Stimulated activated CD4-positive, alpha-beta T cell treated with anti-CD3 and anti-CD28 coated beads, Interleukin-4, amount 100 ng/mL, for 48 hours (primary cell): Measurements from ENCODE around the gene SEC22C.
"Not testable (repeated sequence)": the region's sequence is repeated elsewhere in the genome, so short reads cannot be mapped to it uniquely, and the experiment has no call there.

ENCODE experiments used
- DNase-seq, 2 donors: peaks; one replicate each; pipeline ENCODE4 v3.0.0-alpha.2; 2020; ENCODE audit warnings: low read depth in 2 of 2

Gene SEC22C

DNA sequence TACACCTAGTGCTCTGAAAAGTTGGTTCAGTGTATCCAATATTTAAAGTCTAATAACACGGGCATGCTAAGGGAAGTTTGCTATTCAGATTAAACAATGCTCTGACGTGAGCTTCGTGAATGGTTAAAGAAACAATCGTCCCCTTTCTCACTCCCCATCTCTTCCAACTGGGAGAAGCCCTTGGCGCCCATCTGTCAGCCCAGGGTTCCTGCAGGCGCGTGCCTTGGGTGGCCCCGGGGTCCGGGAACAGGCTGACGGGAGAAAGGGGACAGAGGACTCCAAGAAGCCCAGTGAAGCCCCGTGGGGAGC lies 413 bp downstream of the SEC22C start:
- DNase-seq, result no peak

DNA sequence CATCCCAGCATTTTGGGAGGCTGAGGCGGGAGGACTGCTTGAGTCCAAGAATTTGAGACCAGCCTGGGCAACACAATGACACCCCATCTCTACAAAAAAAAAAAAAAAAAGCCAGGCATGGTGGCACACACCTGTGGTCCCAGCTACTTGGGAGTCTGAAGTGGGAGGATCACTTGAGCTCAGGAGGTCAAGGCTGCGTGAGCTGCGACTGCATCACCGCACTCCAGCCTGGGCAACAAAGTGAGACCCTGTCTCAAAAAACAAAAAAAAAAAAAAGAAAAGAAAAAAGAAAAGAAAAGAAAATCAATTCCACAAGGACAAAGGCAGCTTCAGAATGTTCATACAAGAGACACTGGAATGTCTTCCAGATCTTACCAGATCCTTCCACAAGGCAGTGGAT lies 2.4 kb downstream of the SEC22C start:
- DNase-seq, result not testable (repeated sequence)

DNA sequence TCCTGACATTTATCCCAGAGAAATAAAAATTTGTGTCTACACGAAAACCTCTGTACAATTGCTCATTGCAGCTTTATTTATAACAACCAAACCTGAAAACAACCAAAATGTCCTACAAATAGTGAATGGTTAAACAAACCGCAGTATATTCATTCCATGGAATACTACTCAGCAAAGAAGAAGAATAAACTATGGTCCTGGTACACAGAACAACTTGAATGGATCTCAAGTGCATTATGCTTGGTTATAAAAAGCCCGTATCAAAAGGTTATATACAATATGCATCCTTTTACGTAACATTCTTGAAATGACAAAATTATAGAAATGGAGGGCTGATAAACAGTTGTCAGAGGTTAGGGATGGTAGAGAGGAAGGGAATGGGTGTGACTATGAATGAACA lies 3.7 kb downstream of the SEC22C start:
- no peak for DNase-seq

DNA sequence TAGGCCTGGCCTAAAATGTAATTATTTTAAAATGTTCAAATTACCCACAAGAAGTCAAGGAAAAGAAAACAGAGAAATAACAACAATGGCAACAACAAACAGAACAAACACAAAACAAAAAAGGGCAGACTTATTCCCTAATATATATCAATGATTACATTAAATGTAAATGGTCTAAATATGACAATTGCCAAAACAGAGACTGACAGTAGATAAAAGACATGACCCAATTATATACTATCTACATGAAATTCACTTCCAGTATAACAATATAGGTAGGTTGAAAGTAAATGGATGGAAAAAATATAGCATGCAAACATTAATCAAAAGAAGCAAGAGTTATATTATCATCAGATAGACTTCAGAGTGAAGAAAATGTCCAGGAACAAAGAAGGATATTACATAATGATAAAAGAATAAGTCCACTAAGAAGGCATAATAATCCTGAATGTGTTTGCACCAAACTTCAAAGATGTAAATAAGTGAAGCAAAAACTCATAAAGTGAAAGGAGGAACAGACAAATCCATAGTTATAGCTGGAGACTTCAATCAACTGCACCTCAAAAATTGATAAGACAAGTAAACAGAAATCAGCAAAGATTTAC lies 6.5 kb downstream of the SEC22C start:
- DNase-seq, result no peak

DNA sequence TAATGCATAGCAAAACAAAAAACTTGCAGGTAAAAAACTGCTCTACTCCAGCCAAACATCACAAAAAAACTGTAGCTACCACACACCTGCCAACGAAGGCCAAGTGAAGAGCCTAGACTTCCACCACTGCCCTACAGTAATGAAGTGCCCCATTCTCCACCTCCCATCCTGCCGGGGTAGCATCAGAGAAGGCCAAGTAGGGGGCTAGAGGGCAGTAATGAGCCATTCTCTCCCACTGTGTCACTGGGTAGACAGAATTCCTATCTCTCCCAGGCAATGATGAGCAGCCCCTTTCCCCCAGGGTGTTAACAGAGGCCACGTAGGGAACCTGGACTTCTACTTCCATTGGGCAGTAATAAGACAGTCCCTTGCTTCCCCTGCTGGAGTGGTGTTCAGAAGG lies 9.5 kb downstream of the SEC22C start:
- no peak for DNase-seq

DNA sequence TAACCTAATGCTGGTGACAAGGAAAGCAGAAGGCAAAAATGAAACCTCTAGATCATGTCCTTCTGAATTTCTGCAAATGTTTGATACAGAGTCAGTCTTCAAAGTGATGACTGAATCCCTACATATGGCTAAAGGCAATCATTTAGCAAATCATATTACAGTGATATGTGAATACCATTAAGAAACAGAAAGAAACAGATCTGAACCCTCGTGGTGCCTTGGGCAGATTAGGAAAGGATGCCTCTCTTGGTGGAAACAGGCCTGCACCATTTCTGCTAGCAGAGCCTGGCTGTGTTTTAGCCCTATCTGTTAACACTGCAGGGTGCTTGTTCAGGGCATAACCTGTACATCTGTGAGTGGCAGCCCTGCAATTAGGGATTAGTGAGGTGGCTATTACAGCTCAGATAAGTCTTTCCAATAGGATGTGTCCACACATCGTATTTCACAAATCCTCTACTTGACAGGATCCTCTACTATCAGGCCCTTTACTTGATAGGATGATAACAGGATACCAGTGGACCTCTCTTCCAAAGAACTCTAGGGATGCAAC lies 12.1 kb downstream of the SEC22C start:
- no peak for DNase-seq

DNA sequence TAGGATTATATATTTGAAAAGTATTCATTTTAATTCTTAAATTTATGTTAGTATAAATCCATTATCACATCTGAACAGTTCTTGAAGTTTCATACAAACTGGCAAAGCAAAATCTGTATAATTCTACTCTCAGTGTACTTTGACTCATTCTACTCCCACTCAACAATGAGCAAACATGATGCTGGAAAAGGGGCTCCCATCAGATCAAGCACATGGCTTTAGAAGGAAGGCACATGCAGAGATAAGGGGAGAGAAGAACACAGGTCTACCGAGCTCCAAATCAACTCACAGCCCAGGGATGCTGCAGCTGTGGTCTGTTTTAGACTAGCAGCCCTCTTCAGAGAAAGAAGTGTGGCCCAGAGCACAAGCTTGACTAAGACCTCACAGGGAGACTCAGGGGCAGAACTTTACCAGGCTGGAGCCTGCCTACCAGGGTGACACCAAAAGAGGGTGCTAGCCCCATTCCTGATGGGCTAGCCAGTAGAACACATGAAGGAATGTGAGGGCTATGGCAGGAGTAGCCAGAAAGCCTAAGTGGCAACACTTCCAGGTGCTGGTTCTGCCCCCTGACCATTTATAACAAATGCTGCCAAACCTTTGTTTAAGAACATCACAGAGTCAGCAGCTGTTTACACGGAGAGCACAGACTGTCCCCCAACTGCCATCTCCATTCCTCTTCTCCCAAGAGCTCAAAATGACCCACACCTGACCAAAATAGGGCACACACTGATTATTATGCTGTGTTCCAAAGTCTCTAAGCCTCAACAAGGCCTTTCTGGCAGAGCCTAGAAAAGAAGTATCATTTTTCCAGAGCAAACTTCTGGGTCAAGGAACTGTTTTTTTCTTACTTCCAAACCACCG lies 19.5 kb downstream of the SEC22C start:
- DNase-seq, result no peak

DNA sequence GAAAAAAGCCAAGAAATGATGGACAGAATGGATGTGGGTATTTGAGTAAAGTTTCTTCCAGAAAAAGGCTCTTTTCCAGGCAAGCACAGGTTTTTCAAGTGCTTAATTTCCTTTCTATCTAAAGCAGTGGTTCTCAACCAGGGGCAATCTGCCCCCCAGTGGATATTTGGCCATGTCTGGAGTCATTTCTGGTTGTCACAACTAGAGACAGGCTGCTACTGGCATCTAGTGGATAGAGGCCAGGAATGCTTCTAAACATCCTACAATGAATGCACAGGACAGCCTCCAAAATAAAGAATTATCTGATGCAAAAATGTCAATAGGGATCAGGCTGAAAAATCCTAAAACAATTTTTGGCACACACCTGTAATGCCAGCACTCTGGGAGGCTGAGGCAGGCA lies 23.9 kb downstream of the SEC22C start:
- DNase-seq, result no peak

DNA sequence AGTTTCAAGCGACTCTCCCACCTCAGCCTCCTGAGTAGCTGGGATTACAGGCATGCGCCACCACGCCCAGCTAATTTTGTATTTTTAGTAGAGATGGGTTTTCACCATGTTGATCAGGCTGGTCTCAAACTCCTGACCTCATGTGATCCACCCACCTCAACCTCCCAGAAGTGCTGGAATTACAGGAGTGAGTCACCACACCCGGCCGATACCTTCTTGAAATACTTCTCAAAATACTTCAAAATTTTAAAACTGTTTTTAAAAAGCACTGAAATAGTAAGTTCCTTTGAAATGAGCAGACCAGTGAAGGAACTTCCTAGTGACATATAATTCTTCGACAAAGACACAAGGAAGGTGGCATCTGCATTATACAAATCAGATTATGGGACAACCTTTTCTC lies 24.9 kb downstream of the SEC22C start:
- not testable (repeated sequence) for DNase-seq

DNA sequence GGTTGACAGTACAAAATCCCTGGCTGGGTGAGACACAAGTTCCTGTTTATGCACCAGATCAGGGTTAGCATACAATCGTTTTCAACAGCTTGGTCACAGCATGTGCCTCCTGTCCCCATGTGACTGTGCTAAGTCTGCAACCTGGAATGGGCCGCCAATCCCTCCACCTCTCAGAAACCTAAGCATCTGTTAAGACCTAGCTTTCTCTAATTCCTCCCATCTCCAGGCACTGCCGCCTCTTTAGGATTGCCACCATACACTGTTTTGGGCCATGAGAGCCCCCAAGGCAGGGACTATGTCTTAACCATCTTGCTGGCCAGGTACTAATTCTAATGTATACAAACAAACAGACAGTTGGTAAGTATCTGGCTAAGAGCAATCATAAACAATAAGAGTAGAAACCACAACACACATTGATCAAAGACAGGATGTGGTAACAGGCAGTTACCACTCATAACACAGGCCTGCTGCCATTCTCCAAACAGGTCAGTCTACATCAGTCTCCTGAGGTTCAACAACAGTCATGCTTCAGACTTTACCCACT lies 25.6 kb downstream of the SEC22C start:
- no peak for DNase-seq

DNA sequence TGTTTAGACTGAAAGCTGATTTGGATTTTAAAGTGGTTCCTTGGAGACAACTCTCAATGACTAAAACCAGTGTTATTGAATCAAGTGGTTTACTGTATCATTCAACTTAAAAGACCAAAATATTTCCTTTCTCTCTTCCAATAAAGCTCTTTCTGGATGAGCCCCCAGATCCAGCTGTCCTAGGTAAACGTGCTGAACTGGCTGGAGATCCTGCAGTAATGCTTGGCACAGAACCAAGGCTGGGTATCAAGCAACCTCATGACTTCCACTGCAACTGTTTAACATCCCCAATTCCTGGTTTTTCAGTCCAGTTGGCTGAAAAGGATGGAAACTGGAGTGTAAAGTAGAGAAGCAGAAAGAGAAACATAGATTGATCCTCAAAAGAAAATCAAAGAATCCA lies 28.9 kb downstream of the SEC22C start:
- DNase-seq, result no peak

DNA sequence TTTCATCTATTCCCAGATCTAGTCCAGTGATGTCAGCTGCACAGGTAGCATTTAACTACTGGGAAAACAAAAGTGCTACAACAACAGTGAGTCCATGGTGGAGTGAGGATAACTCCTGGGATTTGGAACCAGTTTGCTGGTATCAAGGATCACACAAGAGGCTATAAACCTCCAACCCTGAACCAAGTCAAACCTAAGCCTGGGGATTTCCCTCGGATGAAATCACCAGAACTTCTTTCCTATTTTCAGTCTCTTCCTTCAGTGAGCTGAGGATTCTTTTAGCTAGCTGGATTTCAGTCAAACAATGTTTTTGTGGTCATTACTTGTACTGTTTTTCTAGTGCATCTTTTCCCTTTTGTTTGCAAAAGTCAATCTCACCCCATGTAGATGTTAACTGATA lies 31.5 kb downstream of the SEC22C start:
- DNase-seq, result no peak

DNA sequence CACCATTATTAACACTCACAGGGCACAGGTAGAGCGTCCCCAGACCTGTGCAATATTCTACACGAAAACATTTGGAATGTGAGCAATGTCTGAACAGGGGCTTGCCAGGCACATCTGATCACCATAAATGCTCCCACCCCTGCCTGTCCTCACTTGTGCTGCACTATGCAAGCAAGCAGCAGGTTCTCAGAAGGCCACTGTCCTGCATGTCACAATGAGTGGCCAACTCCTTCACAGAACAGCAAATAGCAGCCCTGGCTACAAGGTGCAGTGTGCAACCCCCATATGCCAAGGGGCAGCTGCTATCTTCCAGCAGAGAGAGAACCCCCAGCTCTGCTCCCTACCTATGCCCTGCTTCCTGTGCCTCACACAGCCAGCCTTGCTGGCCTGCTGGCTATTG lies 32.6 kb downstream of the SEC22C start:
- DNase-seq, result no peak

DNA sequence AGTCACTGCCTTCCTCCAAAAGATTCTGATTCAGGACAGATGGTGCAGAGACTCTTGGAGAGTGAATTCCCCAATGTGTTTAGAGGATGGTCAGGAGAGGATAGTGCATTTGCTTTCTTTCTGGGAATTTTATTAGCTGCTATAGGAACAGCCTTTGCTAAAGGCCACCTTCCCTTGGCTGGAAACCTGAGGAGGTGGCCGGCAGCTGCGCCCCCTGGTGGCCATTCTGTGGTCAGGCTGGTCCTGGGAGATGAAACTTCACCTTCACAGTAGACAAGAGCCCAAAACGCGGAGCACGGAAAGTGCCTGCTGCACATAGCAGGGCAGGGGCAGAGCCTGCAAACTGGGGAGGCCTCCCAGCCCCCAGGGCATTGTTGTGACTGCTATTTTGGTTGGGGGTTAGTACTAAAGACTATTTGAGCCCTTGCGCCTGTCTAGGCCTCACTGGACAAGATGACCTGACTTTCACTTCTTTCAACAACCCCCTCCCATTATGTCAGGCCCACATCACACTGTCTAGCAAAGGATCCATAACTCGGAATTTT lies 34.3 kb downstream of the SEC22C start:
- DNase-seq, result peak; percentile 48 to 68

DNA sequence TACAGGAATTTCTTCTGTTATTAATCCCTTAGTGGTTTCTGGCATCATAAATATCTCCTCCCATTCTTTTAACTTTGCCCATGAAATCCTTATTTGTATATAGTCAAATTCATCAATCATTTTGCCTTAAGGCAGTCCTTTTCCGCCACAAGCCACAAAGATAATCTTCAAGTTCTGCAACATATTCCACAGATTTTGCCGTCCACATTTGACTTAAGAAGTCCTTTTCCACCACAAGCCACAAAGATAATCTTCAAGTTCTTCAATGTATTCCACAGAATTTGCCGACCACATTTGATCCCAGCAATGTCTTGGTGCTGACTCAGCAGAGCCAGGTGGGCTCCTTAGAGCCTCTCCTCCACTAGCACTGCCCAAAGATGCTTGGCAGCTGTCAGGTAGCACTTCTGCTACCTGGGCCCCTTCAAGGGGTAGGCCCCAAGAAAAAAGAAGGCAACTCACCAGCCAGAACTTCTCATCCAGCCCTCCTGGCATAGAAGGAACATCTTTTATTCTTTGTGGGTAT lies 35.0 kb downstream of the SEC22C start:
- DNase-seq, result no peak

DNA sequence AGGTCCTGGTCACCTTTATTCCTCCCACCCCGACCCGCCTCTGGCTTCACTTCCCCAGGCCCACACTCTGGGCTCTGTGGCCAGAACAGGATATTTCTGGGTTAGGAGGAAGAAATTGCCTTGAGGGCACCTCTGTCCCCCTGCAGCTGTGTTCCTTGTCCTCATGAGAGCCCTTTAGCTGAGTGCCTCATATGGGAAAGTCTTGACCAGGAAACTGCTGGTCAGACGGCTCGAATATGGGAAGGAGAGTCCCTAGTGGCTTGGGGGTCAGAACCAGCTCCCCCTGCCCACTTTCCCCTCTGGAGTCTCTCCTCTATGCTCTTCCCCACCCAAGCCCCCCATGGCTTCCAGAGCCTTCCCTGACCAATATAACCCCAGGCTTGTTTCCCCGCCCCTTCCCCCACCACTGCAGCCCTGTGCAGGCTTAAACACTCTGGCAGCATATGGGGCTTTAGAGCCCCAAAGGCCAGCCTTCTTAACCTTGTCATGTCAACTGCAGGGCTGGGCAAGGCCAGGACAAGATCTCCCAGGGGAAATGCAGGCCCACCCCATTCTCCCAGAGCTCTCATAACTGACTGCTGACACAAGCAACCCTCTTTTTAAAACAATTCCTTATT lies 36.4 kb downstream of the SEC22C start:
- no peak for DNase-seq

DNA sequence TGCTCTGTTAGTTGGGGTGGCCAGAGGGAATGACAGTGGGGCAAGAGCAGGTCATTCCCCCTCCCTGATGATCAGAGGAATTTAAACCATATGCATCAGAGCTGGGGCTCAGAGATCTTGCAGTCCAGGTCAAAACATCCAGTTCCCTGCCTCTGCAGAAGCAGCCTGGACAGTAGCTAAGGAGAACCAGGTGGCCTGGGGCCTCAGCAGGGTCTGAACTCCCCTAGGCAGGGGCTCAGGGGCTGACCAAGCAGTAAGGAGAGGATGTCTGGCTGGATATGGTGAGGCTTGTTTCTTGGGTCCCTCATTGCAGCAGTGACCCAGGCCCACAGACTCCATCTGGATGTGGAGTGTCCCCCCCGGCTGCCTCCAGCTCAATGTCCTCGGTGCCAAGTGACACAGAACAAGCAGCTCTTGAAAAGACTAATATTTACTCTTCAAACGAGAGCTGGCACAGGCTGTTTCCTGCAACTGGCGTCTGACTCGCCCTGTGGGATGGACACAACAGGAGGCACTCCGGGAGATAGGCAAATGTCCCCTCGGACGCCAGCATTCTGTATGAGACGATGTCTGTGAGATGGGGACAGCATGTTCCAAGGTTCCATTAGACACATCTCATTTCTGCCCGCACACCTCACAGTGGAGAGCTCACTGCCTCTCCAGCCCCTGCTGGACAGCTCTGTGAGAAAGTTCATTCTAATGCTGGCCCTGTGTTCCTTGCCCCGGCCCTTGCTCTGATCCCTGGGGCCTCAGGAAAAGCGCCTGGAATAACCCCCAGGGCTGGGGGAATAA lies 37.1 kb downstream of the SEC22C start:
- no peak for DNase-seq

DNA sequence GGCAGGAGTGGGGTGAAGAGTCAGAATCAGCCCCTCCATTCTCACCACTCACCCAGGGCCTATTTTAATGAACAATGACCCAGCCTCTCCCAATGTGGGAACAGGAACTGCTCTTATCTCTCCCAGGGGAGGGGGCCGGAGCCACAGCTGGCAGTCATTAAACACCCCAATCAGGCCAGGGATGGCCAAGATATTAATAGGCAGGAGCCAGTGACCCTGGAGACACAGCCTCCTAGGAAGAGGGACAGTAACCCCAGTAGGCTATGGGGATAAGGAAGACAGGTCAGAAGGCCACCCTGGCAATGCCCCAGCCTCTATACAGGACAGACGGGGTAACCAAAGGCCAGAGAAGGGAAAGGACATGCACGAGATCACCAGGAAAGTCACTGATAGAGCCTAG lies 40.7 kb downstream of the SEC22C start:
- DNase-seq, result no peak

DNA sequence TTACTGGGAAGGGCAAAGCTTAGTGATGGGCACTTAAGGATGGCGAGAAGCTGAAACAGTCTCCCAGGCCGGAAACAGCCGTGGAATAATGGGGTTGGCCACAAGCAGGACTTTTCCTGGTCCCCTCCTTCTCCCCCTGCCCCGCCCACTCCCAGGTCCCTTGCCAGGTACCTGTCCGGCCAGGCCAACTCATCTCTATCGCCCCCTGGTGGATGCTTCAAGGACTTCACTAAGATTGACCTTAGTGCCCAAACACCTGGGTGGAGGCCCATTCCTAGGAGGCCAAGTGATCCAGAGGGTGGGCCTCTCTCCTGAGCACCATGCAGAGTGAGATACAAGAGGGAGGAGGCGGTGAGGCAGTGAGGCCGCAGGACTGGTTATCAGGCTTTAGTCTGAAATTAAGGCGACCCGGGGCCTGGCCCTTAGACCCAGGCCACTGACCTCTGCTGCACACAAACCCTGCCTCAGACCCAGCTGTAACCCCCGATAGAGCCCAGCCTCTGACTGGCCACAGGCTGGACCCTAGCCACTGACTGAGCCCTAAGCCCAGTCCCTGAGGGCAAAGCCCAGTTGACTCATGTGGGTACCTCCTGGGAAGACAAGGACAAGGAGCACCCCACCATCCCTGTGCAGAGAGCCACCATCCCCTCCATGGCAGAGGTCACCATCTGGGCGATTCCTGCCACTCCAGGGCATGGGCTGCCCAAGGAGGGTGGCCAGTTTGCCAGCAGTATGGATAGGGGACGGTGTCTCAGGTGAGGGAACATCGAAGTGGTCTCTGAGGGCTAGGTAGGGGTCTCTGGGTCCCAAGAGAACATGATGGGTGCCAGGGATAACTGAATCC lies 41.7 kb downstream of the SEC22C start:
- DNase-seq, result peak; percentile 45 to 66

DNA sequence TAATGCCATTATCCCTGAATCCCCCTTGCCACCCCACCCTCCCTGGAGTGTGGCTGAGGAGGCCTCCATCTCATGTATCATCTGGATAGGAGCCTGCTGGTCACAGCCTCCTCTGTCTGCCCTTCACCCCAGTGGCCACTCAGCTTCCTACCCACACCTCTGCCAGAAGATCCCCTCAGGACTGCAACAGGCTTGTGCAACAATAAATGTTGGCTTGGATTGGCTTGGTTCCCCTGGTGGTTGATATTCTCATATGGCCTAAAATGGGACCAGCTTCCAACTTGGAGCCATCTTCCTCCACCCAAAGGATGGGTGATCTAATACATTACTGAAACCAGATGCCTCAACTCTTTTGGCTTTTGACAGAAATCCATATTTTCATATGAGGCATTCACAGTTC lies 44.4 kb downstream of the SEC22C start:
- DNase-seq, result no peak
